ENCODE measurements around the gene CUX1. TPM values are rescaled to one million over a fixed set of nuclear protein-coding genes. Genes with fewer than 3 reads are reported as not detected.

CUX1 gene
- total and polyA plus RNA-seq, 2 donors (not counting 1 experiment from before 2014, with no cell fraction given): 10.8 to 86.5 TPM

DNA sequence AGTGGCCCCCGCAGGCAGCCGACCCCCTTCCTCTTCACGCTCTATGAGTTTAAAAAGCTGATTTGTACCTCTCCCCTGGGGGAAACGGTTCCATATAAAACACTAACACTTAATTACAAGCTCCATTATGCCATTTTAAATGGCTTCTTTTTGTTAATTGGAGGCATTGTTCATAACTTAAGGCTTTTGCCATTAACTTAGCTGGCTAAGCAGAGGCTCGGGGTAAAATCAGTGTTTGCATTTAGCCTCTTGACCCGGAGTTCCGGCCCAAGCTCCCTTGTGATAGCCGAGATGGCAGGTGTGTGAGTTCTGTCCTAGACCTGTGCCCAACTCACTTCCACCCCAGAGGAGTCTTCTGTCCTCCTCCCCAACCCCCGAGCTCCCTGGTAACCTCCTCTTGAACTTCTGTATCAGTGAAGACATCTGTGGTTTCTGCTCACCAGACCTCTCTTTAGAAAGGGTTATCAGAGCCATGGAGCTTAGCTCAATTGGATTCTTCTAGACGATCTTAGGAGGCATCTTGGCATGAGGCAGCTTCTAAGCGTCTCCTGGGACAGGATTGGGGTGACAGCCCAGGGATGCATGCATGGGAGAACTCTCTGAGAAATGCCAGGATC, 435.0 kb downstream of the CUX1 start:
- no peak for ATAC-seq (ENCODE audit: low read depth)
- Histone ChIP-seq H4K20me1 (ENCODE audit: control insufficient read depth, insufficient read depth, low read length, poor library complexity, severe bottlenecking) (no peaks in the 10 kb centered on the region), H3K4me1 (ENCODE audit: control insufficient read depth in 2 of 2, insufficient read depth in 2 of 2, low read length in 2 of 2) (no peaks in the 10 kb centered on the region), H2AFZ (ENCODE audit: insufficient read depth, low read depth, low read length, poor library complexity, severe bottlenecking) (no peak overlapping the region), H3K36me3 (replicated peaks in 1 of 2; ENCODE audit: control extremely low read depth in 1 of 2, control insufficient read depth in 1 of 2, extremely low read depth in 1 of 2, insufficient read depth in 2 of 2, low read length in 1 of 2) (peaks cover 0 to 6% of the 10 kb centered on the region in 2 experiments), H3K9me3 (ENCODE audit: control extremely low read depth in 1 of 3, control insufficient read depth in 2 of 3, insufficient read depth in 1 of 3, low read length in 2 of 3) (no peaks in the 10 kb centered on the region), H3K4me2 (replicated peaks; ENCODE audit: low read depth, low read length, poor library complexity, severe bottlenecking) (no peak overlapping the region), H3K27ac (ENCODE audit: low read length in 2 of 2) (no peak overlapping the region), H3K4me3 (ENCODE audit: control extremely low read depth in 1 of 5, extremely low read depth in 1 of 5, insufficient read depth in 1 of 5, low read depth in 2 of 5, low read length in 4 of 5) (no peak overlapping the region), H3K79me2 (ENCODE audit: control insufficient read depth, insufficient read depth, low read length) (no peaks in the 10 kb centered on the region), H3K27me3 (replicated peaks in 1 of 4; ENCODE audit: control extremely low read depth in 1 of 4, control insufficient read depth in 3 of 4, insufficient read depth in 4 of 4, low read length in 3 of 4) (no peaks in the 10 kb centered on the region), H3K9ac (ENCODE audit: low read length) (no peak overlapping the region)
- CTCF ChIA-PET: interaction anchor here (1.0 to 1.4 kb wide), 3 partner anchors 15 to 21 kb away, joined by 3 to 5 read pairs (median 3); no protein-coding TSS in a partner anchor
- H3K27ac Mint-ChIP-seq: no peak overlapping the region
- no peaks in the 10 kb centered on the region for H3K9me3 Mint-ChIP-seq (ENCODE audit: insufficient read depth)
- peaks cover 7% of the 10 kb centered on the region for H3K4me1 Mint-ChIP-seq
- DNase-seq: no peak
- WGBS (ENCODE audit: insufficient coverage): 81% methylated on average over 3 of the region's 11 CpGs
- H3K27me3 Mint-ChIP-seq: no peaks in the 10 kb centered on the region
- TF ChIP-seq, protein P1, sequence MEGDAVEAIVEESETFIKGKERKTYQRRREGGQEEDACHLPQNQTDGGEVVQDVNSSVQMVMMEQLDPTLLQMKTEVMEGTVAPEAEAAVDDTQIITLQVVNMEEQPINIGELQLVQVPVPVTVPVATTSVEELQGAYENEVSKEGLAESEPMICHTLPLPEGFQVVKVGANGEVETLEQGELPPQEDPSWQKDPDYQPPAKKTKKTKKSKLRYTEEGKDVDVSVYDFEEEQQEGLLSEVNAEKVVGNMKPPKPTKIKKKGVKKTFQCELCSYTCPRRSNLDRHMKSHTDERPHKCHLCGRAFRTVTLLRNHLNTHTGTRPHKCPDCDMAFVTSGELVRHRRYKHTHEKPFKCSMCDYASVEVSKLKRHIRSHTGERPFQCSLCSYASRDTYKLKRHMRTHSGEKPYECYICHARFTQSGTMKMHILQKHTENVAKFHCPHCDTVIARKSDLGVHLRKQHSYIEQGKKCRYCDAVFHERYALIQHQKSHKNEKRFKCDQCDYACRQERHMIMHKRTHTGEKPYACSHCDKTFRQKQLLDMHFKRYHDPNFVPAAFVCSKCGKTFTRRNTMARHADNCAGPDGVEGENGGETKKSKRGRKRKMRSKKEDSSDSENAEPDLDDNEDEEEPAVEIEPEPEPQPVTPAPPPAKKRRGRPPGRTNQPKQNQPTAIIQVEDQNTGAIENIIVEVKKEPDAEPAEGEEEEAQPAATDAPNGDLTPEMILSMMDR (IDR thresholded peaks at IDR 0.05): no peak
- TF ChIP-seq EZH2 (IDR thresholded peaks at IDR 0.05; ENCODE audit: borderline replicate concordance, insufficient read depth, low read depth, low read length, poor library complexity, severe bottlenecking): no peak
- no peak overlapping the region for H3K4me3 Mint-ChIP-seq
- POLR2A ChIA-PET: interaction anchor here (0.5 kb wide), 1 partner anchor 9 kb away, joined by 3 read pairs; no protein-coding TSS in a partner anchor
- intact Hi-C loops (cut with micrococcal nuclease): no loop called here
